Uterine smooth muscle cell (primary cell): ENCODE measurements around the gene JAKMIP2. TPM values are rescaled to one million over a fixed set of nuclear protein-coding genes. Genes with fewer than 3 reads are reported as not detected.

ENCODE experiments used
- total RNA-seq: library from RNA; depleted of rRNA; stranded (reverse); fragments of >200 nt; gene quantifications from 2 replicates; pipeline ENCODE4 v1.2.3, GENCODE V29; 2014

The JAKMIP2 gene
- total RNA-seq = 9.5 and 10.8 TPM in 2 replicates

GRCh38 chr5:147782110-147783028 lies at the start of gene JAKMIP2:
JAKMIP2 (minus strand) TSS chr5:147782728; CDS start chr5:147671806, 110,922 bp downstream.

GRCh38 chr5:147831465-147831864 lies 48.9 kb upstream of the JAKMIP2 start, which contains the start of gene SPINK1:
SPINK1 (minus strand) TSS chr5:147831671; CDS start chr5:147831577, 94 bp downstream.

Other genes with a start within 250 kb of the JAKMIP2 start
- 0.33 TPM in 1 of 2 replicates, not detected in the other for gene SPINK1, start 48.9 kb upstream of the JAKMIP2 start, total RNA-seq
- gene SCGB3A2, start 96.0 kb upstream of the JAKMIP2 start, total RNA-seq = not detected in 2 replicates
- not detected in 2 replicates for gene C5orf46, start 123.8 kb upstream of the JAKMIP2 start, total RNA-seq